HG03159 (cell line): ENCODE measurements around the gene NCAPG2.

Source experiments
- ATAC-seq: cut with Tn5 transposase; IDR thresholded peaks from one replicate; pipeline ENCODE4 v1.9.1; 2021; ENCODE audit warnings: mild to moderate bottlenecking, moderate library complexity; ENCODE audit not compliant: unreplicated experiment

NCAPG2 gene

GRCh38 chr7:158583143-158583542 lies 121.5 kb downstream of the NCAPG2 start:
- no peak for ATAC-seq

- no peak for ATAC-seq
Measured at GRCh38 chr7:158582089-158582456, 122.5 kb downstream of the NCAPG2 start.

- no peak for ATAC-seq
Measured at GRCh38 chr7:158581440-158582088, 123.0 kb downstream of the NCAPG2 start.
